GDM1 (cell line): ENCODE data around the gene LRRC73.
A peak's percentile ranks its signal among the peaks of the same experiment; 100 is the strongest.
"Not testable (repeated sequence)": the region's sequence is repeated elsewhere in the genome, so short reads cannot be mapped to it uniquely, and the experiment has no call there.

Experiments
- DNase-seq: peaks from one replicate; lab custom pipeline; 2025; lab: John Stamatoyannopoulos, UW

The LRRC73 gene

GRCh38 chr6:43510827-43511163 lies 649 bp upstream of the LRRC73 start:
- DNase-seq = no peak

GRCh38 chr6:43509142-43509983 lies 783 bp downstream of the LRRC73 start:
- no peak for DNase-seq

GRCh38 chr6:43508481-43509141 lies 1.5 kb downstream of the LRRC73 start:
- DNase-seq = no peak

- DNase-seq = peak; percentile 69
Measured at GRCh38 chr6:43506667-43507471, 3.3 kb downstream of the LRRC73 start.

GRCh38 chr6:43506171-43506570 lies 4.0 kb downstream of the LRRC73 start:
- no peak for DNase-seq

GRCh38 chr6:43505718-43506117 lies 4.4 kb downstream of the LRRC73 start:
- no peak for DNase-seq

- no peak for DNase-seq
Measured at GRCh38 chr6:43504756-43505593, 5.2 kb downstream of the LRRC73 start.

GRCh38 chr6:43503443-43503842 lies 6.7 kb downstream of the LRRC73 start:
- DNase-seq = no peak

- no peak for DNase-seq
Measured at GRCh38 chr6:43502666-43503065, 7.5 kb downstream of the LRRC73 start.

GRCh38 chr6:43500921-43501320 lies 9.2 kb downstream of the LRRC73 start:
- no peak for DNase-seq

GRCh38 chr6:43499028-43499815 lies 10.9 kb downstream of the LRRC73 start:
- DNase-seq = no peak

GRCh38 chr6:43498291-43498690 lies 11.9 kb downstream of the LRRC73 start:
- DNase-seq = not testable (repeated sequence)

GRCh38 chr6:43497689-43498088 lies 12.5 kb downstream of the LRRC73 start:
- DNase-seq = no peak

GRCh38 chr6:43497129-43497396 lies 13.1 kb downstream of the LRRC73 start:
- DNase-seq = no peak

- DNase-seq = no peak
Measured at GRCh38 chr6:43496370-43497128, 13.6 kb downstream of the LRRC73 start.

- no peak for DNase-seq
Measured at GRCh38 chr6:43495409-43495941, 14.7 kb downstream of the LRRC73 start.

GRCh38 chr6:43494766-43495165 lies 15.4 kb downstream of the LRRC73 start:
- DNase-seq = no peak

GRCh38 chr6:43494321-43494720 lies 15.8 kb downstream of the LRRC73 start:
- DNase-seq = no peak

GRCh38 chr6:43493833-43494232 lies 16.3 kb downstream of the LRRC73 start:
- DNase-seq = no peak

- no peak for DNase-seq
Measured at GRCh38 chr6:43493230-43493629, 16.9 kb downstream of the LRRC73 start.
